ENCODE data around the gene SBK3. TPM values are rescaled to one million over a fixed set of nuclear protein-coding genes. Genes with fewer than 3 reads are reported as not detected.

SBK3 gene
- total RNA-seq, 4 donors from 2014 or later, result not detected

GRCh38 chr19:55553217-55554182 is 8.2 kb upstream of the SBK3 start:
- no peak overlapping the region for H3K27ac ChIP-seq
- H3K36me3 ChIP-seq, result no peaks in the 10 kb centered on the region
- H3K27me3 ChIP-seq, result peaks cover 21% of the 10 kb centered on the region
- peaks cover 6% of the 10 kb centered on the region for H3K4me1 ChIP-seq
- TF ChIP-seq POLR2A (IDR thresholded peaks at IDR 0.05) (no peak), CTCF (IDR thresholded peaks at IDR 0.05) (no peak), POLR2AphosphoS5 (IDR thresholded peaks at IDR 0.05) (no peak)
- WGBS, result 62% methylated on average over 13 of the region's 13 CpGs
- no peak overlapping the region for H3K4me3 ChIP-seq
- no peaks in the 10 kb centered on the region for H3K9me3 ChIP-seq
- DNase-seq (ENCODE audit: low spot score in 2 of 2), result no peak

- TF ChIP-seq CTCF (IDR thresholded peaks at IDR 0.05) (no peak), POLR2A (IDR thresholded peaks at IDR 0.05) (no peak), POLR2AphosphoS5 (IDR thresholded peaks at IDR 0.05) (no peak), EP300 (IDR thresholded peaks at IDR 0.05) (no peak)
- Histone ChIP-seq H3K4me1 (peaks cover 8% of the 10 kb centered on the region), H3K27me3 (peaks cover 24% of the 10 kb centered on the region), H3K4me3 (no peak overlapping the region), H3K27ac (no peak overlapping the region), H3K9me3 (no peaks in the 10 kb centered on the region), H3K36me3 (no peaks in the 10 kb centered on the region)
- WGBS, result 46% methylated on average over 13 of the region's 13 CpGs
- DNase-seq (ENCODE audit: low spot score in 2 of 2), result no peak
These were observed 7.3 kb upstream of the SBK3 start for GRCh38 chr19:55552620-55553019.

- no peak for DNase-seq (ENCODE audit: low spot score in 2 of 2)
- peaks cover 13% of the 10 kb centered on the region for H3K4me1 ChIP-seq
- H3K27me3 ChIP-seq, result peaks cover 26% of the 10 kb centered on the region
- H3K36me3 ChIP-seq, result no peaks in the 10 kb centered on the region
- TF ChIP-seq EP300 (IDR thresholded peaks at IDR 0.05) (no peak), POLR2AphosphoS5 (IDR thresholded peaks at IDR 0.05) (no peak), CTCF (IDR thresholded peaks at IDR 0.05) (no peak), POLR2A (IDR thresholded peaks at IDR 0.05) (no peak)
- WGBS, result 53% methylated on average over 5 of the region's 5 CpGs
- H3K9me3 ChIP-seq, result no peaks in the 10 kb centered on the region
- no peak overlapping the region for H3K4me3 ChIP-seq
- H3K27ac ChIP-seq, result no peak overlapping the region
These were observed 6.9 kb upstream of the SBK3 start for GRCh38 chr19:55552206-55552605.

- Histone ChIP-seq H3K9me3 (no peaks in the 10 kb centered on the region), H3K4me3 (no peak overlapping the region), H3K4me1 (peaks cover 16% of the 10 kb centered on the region), H3K27ac (no peak overlapping the region), H3K36me3 (no peaks in the 10 kb centered on the region), H3K27me3 (peaks cover 40% of the 10 kb centered on the region)
- DNase-seq (ENCODE audit: low spot score in 2 of 2), result no peak
- WGBS, result 55% methylated on average over 7 of the region's 7 CpGs
- TF ChIP-seq CTCF (IDR thresholded peaks at IDR 0.05) (no peak), POLR2A (IDR thresholded peaks at IDR 0.05) (no peak), EP300 (IDR thresholded peaks at IDR 0.05) (no peak), POLR2AphosphoS5 (IDR thresholded peaks at IDR 0.05) (no peak)
These were observed 4.9 kb upstream of the SBK3 start for GRCh38 chr19:55550321-55550650.

- H3K4me3 ChIP-seq, result peak overlapping the region; percentile 0
- no peaks in the 10 kb centered on the region for H3K36me3 ChIP-seq
- no peak for TF ChIP-seq POLR2AphosphoS5 (IDR thresholded peaks at IDR 0.05)
- TF ChIP-seq EP300 (IDR thresholded peaks at IDR 0.05), result no peak
- no peak for TF ChIP-seq CTCF (IDR thresholded peaks at IDR 0.05)
- TF ChIP-seq POLR2A (IDR thresholded peaks at IDR 0.05), result no peak
- H3K9me3 ChIP-seq, result no peaks in the 10 kb centered on the region
- DNase-seq (ENCODE audit: low spot score in 2 of 2), result no peak
- peaks cover 16% of the 10 kb centered on the region for H3K4me1 ChIP-seq
- H3K27ac ChIP-seq, result no peak overlapping the region
- 26% methylated on average over 21 of the region's 36 CpGs for WGBS
- H3K27me3 ChIP-seq, result peaks cover 46% of the 10 kb centered on the region
These were observed 4.4 kb upstream of the SBK3 start for GRCh38 chr19:55549500-55550320.

All from suprapubic skin (tissue), 4 donors.